GM10266 (cell line): ENCODE measurements around the gene ZNF90.
"Not testable (repeated sequence)": the region's sequence is repeated elsewhere in the genome, so short reads cannot be mapped to it uniquely, and the experiment has no call there.

Source experiments
- DNase-seq: peaks from one replicate; pipeline ENCODE4 v3.0.0; 2012; ENCODE audit errors: extremely low spot score
- CTCF ChIP-seq: IDR thresholded peaks from 2 replicates; pipeline ENCODE4 v1.5.1; 2012; ENCODE audit warnings: mild to moderate bottlenecking, low read depth; ENCODE audit not compliant: control insufficient read depth, insufficient read depth; ENCODE audit errors: missing control alignments

ZNF90 gene

GRCh38 chr19:20124879-20125278 lies 47.1 kb downstream of the ZNF90 start:
- DNase-seq, result no peak
- no peak for TF ChIP-seq CTCF

- DNase-seq, result not testable (repeated sequence)
Observed at GRCh38 chr19:20132933-20133332, 55.1 kb downstream of the ZNF90 start.

- not testable (repeated sequence) for DNase-seq
Observed at GRCh38 chr19:20137714-20138113, 59.9 kb downstream of the ZNF90 start.

- TF ChIP-seq CTCF, result no peak
- no peak for DNase-seq
Observed at GRCh38 chr19:20151617-20152145, 73.9 kb downstream of the ZNF90 start.

GRCh38 chr19:20152506-20152905 lies 74.7 kb downstream of the ZNF90 start:
- DNase-seq, result not testable (repeated sequence)

- no peak for TF ChIP-seq CTCF
- no peak for DNase-seq
Observed at GRCh38 chr19:20153281-20153680, 75.5 kb downstream of the ZNF90 start.

- TF ChIP-seq CTCF, result no peak
- no peak for DNase-seq
Observed at GRCh38 chr19:20154636-20155035, 76.8 kb downstream of the ZNF90 start.

GRCh38 chr19:20162821-20163220 lies 85.0 kb downstream of the ZNF90 start:
- no peak for TF ChIP-seq CTCF
- DNase-seq, result no peak

- no peak for DNase-seq
- no peak for TF ChIP-seq CTCF
Observed at GRCh38 chr19:20164456-20164855, 86.7 kb downstream of the ZNF90 start.
